GM15510 (cell line): ENCODE results near the gene FKBP5.

Source experiments
- POLR2A ChIP-seq: IDR thresholded peaks from 3 replicates; pipeline ENCODE4 v1.6.1; 2011; ENCODE audit warnings: borderline replicate concordance; ENCODE audit not compliant: insufficient read length; ENCODE audit errors: extremely low read depth

Gene FKBP5

DNA sequence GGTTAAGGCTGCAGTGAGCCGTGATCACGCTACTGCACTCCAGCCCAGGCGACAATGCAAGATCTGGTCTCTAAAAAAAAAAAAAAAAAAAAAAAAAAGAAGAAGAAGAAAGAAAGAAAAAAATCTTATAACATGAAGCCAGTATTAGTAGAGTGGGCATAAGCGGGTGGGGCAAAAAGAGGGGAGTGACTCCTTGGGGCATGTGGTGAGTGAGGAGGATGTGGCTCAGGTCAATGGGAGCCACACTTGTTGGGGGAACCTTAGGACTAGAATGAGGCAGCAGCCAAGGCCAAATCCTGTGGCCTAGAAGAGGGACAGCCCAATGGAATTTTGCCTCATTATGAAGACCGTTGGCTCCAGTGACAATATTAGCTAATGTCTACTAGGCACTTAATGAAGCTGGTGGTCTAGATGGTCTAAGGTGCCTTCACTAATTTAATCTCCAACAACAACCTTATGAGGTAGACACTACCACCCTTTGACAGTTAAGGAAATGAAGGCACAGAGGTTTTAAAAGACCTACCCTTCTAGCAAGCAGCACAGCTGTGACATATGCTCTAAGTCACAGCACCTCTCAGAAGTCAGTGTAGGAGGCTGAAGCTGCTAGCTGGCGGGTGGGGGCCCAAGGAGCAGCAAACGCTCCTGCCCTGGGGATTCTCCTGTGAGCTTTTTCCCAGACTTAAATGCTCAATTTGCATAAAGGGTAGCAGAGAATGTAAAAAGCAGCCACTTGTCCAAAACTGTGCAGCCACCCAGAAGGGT, 24.5 kb upstream of the FKBP5 start:
- no peak for TF ChIP-seq POLR2A

DNA sequence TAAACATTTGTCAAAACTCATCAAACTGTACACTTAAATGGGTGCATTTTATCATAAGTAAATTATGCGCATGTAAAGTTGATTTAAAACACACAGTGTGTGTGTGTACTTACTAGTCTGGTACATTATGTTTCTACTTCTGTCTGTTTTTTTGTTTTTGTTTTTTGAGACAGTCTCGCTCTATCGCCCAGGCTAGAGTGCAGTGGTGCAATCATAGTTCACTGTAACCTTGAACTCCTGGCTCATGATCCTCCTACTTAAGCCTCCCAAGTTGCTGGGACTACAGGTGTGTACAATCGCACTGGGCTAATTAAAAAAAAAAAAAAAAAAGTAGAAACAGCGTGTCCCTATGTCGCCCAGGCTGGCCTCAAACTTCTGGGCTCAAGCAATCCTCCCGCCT, 23.0 kb upstream of the FKBP5 start:
- no peak for TF ChIP-seq POLR2A

DNA sequence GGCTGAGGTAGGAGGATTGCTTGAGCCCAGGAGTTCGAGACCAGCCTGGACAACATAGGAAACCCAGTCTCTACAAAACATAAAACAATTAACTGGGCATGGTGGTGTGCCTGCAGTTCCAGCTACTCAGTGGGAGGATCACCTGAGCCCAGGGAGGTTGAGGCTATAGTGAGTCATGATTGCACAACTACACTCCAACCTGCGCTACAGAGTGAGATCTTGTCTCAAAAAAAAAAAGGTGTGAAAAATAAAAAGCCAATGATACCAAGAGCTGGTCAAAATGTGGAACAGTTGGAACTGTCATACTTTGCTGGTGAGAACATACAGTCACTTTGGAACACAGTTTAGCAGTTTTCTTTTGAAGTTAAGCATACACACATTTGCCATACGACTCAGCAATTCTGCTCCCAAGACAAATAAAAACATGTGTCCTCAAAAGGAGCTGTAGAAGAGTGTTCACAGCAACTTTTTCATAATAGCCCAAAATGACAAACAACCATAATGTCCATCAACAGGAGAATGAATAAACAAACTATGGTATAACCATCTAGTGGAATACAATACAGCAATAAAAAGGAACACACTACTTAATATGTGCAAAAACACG, 21.6 kb upstream of the FKBP5 start:
- TF ChIP-seq POLR2A: no peak

DNA sequence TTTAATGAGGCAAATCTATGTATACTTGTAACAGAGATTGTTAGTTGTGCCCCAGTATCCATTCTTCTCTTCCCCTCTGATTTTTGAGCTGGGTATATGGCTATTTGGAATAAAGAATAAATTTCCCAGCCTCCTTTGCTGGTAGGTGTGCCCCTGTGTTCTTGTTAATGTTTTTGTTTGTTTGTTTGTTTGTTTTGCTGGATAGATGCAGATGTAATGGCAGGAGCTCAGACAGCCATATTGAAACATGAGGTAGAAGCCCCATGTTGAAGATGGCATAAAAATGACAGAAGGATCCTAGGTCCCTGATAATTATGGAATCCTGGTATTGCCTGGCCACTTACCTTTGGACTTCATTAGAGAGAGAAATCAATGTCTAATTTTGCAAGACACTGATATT, 19.9 kb upstream of the FKBP5 start:
- TF ChIP-seq POLR2A: no peak

DNA sequence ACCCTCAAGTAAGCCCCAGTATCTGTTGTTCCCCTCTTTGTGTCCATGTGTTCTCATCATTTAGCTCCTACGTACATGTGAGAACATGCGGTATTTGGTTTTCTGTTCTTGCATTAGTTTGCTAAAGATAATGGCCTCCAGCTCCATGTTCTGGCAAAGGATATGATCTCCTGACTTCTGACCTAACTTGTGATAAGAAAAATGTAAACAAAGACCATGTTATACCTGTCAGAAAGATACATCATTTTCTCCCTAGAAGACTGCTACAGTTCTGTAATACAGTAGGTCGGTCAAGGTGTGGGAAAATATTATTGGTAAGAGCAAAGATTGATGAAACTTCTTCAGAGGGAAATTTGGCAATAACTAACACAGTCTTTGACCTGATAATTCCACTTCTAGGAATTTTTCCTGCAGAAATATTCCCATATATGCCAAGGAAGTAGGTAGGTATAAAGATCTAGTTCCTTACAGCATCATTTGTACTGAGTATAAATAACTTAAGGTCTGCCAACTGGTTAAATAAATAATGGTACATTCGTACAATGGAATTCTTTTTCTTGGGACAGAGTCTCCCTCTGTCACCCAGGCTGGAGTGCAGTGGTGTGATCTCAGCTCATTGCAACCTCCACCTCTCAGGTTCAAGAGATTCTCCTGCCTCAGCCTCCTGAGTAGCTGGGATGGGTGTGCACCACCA, 19.1 kb upstream of the FKBP5 start:
- no peak for TF ChIP-seq POLR2A

DNA sequence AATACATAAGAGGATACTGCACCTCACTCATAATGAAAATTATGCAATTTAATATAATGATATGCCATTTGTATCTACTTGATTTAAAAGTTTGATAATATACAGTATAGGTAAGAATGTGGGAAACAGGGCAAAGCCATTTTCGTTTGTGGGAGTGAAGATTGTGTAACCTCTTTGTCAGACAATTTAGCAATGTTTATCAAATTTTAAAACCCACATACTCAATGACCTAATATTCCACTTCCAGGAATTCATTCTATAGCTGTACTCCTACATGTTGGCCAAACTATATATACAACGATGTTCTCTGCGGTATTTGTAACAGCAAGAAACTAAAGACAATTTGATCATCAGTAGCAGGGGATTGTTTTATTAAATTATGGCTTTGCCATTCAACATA, 17.8 kb upstream of the FKBP5 start:
- TF ChIP-seq POLR2A: no peak

DNA sequence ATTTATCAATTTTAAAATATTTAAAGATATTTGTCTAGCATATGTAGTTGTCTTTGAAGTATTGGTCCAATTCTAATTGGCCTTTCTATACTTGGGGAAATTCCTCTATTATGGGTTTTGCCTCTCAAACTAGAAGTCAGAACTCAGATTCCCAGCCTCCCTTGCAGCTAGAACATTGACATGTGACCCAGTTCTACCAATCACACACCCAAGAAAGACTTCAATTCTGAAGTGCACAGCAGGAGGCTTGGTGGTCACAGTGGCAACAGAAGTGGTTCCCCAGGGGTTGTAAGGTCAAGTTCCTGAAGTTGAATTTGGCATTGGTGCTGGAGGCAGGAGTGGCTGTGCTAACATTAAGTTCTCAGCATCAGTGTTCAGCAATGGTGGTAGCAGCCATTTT, 14.8 kb upstream of the FKBP5 start:
- no peak for TF ChIP-seq POLR2A

DNA sequence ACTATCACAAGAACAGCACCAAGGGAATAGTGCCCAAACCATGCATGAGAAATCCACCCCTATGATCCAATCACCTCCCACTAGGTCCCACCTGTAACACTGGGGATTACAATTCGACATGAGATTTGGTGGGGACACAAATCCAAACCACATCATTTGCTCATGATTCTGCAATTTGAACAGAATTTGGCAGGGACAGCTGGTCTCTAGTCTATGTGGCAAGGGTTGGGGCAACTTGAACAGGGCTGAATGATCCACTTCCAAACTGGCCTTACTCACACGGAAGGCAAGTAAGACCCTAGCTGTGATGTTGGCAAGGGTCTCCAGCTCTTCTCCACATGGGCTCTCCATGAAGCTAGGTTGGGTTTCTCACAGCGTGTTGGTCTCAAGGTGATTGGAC, 10.1 kb upstream of the FKBP5 start:
- no peak for TF ChIP-seq POLR2A

DNA sequence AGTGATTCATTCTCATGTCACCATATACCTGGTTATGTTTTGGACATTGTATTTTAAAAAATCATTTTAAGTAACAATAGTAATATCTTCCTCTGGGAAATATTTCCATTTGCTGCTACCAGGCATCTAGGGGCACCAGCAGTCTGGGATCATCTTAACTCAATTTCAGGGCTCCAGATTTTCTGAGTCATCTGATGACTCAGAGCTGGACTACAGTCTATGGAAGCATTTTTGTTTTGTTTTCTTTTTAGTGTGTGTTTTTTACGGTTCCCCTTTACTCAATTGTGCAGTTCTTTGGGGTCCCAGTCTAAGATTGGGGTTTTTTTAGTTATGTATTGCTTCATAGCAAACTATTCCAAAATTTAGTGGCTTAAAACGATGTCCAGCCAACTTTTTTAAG, 5.7 kb upstream of the FKBP5 start:
- TF ChIP-seq POLR2A: no peak

DNA sequence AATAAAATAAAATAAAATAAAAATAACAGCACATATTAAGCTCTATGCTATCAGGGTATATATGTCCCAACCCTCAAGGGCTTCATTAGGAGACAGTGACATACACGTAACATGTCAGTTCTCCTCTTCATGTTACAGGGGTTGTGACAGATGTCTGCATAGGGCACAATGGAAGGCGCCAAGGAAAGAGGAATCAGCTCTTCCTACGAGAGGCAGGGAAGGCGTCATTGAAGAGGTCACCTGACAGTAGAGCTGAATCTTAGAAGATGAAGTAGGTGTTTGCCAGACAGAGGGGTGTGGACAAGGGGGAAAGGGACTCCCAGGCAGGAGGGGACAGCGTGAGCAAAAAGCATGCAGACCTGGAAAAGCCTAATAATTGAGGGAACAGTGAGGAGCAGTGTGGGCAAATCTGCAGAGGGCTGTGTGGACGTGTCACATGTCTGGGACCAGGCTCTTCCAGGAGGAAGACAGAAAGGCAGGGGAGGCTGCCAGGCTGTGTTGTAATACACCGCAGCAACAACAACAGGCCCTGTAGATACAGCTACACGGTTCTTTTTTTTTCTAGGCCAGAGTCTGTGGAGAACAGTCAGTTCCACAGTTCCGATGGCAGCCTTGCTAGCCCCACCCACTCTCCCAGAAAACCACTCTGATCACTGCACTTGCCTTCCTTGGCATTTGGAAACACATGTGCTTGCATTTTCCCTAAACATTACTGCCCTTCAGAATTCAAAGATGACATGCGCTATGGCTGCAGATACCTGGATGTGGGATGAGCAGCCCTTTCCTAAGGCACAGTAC, 2.5 kb upstream of the FKBP5 start:
- TF ChIP-seq POLR2A: no peak

DNA sequence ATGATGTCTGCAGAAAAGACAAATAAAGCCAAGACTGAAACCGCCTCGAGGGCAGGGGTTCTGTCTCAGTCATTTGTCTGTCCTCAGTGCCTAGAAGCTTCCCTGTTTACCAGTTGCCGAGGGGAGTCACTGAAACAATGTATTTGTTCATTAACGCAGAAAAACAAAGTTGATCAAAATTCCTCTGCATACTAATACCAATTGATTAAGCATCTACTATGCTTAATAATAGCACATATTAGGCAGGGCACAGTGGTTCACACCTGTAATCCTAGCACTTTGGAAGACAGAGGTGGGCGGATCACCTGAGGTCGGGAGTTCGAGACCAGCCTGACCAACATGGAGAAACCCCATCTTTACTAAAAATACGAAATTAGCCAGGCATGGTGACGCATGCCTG, 1.8 kb upstream of the FKBP5 start:
- TF ChIP-seq POLR2A: no peak

DNA sequence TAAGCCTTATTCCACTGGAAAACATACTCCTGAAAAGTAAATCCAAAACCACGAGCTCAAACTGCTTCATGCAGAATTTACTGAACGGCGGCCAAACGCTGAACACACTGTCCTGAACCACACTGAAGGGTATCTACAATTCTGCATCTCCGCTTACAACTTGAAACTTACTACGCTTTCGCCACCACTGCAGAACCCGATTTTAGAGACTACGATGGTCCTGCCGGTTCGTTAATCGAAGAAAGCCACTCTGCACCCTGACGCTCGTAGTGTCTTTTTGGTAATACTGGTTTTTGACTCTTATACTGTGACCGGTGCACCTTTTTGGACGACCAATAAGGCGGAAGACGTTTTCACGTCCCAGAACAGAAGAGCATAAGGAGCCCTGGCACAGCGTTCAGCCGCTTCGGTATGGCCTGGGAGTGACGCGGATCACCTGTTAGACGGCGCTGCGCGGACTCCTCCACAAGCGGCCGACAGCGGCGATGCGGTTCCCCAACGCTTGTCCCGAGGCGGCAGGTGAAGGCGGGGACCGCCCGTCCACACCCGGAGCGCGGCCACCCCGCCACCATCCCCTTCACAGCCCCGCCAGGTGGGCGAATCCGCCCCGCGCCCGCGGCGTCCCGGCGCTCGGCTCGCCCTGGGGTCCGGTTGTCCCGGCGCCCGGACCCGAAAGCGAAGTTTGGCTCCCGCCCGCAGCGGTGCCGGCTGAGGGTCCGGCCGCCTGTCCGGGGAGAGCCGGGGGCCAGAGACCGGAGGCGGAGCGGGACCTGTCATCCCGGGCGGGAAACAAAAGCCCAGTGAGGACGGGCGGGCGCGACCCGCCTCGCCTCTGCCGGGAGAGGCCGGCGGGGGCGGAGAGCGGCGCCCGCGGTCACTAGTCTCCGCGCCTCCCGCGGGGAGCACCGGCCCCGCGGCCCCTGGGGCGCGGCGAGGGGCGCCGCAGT, 784 bp downstream of the FKBP5 start:
- no peak for TF ChIP-seq POLR2A

DNA sequence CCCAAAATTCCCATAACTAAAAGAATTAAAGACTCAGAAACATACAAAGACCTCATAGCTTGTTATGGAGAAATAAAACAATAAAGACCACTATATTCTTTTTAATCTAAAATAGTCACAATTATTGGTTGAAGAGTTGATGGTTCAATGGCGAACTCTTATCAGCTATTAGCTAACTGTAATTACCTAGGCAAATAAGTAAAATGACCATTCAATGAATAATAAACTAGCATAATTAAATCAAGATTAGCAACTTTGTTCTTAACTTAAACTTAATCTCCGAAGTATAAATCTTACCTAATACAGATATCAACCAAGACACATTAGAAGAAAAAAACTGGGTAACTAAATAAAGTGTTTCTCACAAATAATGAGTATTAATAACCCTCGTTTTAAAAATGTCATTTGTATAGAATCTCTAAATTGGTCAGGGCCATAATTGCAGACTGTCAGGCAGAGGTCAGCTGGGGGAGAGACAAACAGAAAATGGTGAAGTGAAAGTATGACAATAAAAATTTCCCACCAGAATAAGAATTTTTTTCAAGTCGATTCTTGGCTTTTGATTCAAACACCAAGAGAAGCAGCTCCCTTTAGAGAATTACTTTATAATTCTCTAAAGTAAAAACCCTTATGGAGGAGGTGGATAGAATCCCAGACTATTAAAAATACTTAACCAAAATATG, 1.7 kb downstream of the FKBP5 start:
- TF ChIP-seq POLR2A: no peak

DNA sequence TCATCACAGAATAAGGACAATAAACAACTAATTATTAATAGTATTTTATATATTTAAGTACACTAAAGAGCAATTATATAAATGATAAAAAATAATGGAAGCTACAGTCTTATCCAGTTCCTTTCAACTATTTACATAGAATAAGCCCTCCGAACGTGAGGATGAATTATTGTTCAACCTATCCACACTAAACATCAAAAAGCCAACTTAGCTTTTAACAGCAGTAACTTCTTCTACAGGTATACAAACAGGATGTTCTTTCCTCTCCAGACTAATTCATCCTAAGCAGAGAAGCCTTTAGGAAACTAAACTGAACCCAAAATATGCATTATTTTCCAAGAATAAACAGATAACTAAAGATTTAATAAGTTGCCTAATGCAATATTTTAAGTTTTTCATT, 2.3 kb downstream of the FKBP5 start:
- TF ChIP-seq POLR2A: no peak

DNA sequence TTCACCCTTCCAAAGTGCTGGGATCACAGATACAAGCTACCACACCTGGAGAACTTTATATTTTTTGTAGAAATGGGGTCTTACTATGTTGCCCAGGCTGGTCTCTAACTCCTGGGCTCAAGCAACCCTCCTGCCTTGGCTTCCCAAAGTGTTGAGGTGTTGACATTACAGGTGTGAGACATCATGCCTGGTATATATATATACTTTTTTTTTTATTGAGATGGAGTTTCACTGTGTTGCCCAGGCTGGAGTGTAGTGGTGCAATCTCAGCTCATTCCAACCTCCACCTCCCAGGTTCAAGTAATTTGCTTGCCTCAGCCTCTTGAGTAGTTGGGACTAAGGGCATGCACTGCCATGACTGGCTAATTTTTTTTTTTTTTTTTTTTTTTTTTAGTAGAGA, 5.4 kb downstream of the FKBP5 start:
- no peak for TF ChIP-seq POLR2A

DNA sequence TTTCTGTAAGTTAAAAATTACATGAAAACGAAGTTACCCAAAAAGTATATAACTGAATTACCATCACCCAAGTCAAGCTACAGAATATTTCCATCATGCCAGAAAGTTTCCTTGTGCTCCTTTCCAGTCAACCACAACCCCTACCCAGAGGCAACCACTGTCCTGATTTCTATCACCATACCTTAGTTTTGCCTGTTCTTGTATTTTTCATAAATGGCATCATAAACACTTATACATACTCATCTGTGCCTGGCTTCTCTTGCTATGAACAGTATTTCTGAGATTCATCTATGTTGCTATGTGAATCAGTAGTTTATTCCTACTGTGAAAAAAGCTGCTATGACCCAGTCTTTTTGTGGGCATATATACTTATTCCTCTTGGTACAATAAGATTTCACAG, 7.4 kb downstream of the FKBP5 start:
- no peak for TF ChIP-seq POLR2A
